CD8-positive, alpha-beta memory T cell (primary cell): Measurements from ENCODE around the gene LGR6. TPM values are rescaled to one million over a fixed set of nuclear protein-coding genes. Genes with fewer than 3 reads are reported as not detected.
"Not testable (repeated sequence)": the region's sequence is repeated elsewhere in the genome, so short reads cannot be mapped to it uniquely, and the experiment has no call there.

Source experiments
- CTCF ChIA-PET: fragments of 350-600 bp; sonication (Branson Sonifier 250); formaldehyde crosslinking; loops from one replicate; lab custom pipeline; 2021; ENCODE audit warnings: antibody characterized with exemption; lab: Charles Lee
- POLR2A ChIA-PET: fragments of 350-600 bp; sonication (Branson Sonifier 250); formaldehyde crosslinking; loops from one replicate; lab custom pipeline; 2021; ENCODE audit warnings: antibody characterized with exemption; lab: Charles Lee
- DNase-seq, 5 donors: peaks; one replicate each; pipeline versions ENCODE4 v3.0.0 to v3.0.0-alpha.2; 2020 to 2022; ENCODE audit warnings: mixed read lengths in 1 of 5
- H3K27ac ChIP-seq: one replicate; pipeline ENCODE4 v1.7.0; 2013; ENCODE audit warnings: low read depth, mild to moderate bottlenecking, low read length, moderate library complexity
- H3K27me3 ChIP-seq: 2 replicates; pipeline ENCODE4 v1.7.0; 2013; ENCODE audit warnings: low read length, mild to moderate bottlenecking; ENCODE audit not compliant: insufficient read depth, poor library complexity, severe bottlenecking
- H3K36me3 ChIP-seq: 2 replicates; pipeline ENCODE4 v1.7.0; 2013; ENCODE audit warnings: mild to moderate bottlenecking, low read length, moderate library complexity; ENCODE audit not compliant: insufficient read depth
- H3K4me1 ChIP-seq: 2 replicates; pipeline ENCODE4 v1.7.0; 2013; ENCODE audit warnings: mild to moderate bottlenecking, low read length, moderate library complexity; ENCODE audit not compliant: insufficient read depth
- H3K4me3 ChIP-seq: 2 replicates; pipeline ENCODE4 v1.7.0; 2013; ENCODE audit warnings: mild to moderate bottlenecking, low read length
- H3K9me3 ChIP-seq: 2 replicates; pipeline ENCODE4 v1.7.0; 2013; ENCODE audit warnings: mild to moderate bottlenecking, low read length
- H3K27ac Mint-ChIP-seq, 8 donors: one replicate each; pipeline ENCODE4 v1.8.0; 2020 to 2021; ENCODE audit warnings: mixed read lengths in 8 of 8, mild to moderate bottlenecking in 6 of 8, inconsistent platforms in 3 of 8, moderate library complexity in 3 of 8
- H3K27me3 Mint-ChIP-seq, 2 donors: one replicate each; pipeline ENCODE4 v1.8.0; 2020 to 2021; ENCODE audit warnings: mixed read lengths in 2 of 2, mild to moderate bottlenecking in 1 of 2, moderate library complexity in 1 of 2
- H3K36me3 Mint-ChIP-seq, 3 donors: one replicate each; pipeline ENCODE4 v1.8.0; 2020 to 2021; ENCODE audit warnings: mixed read lengths in 3 of 3, inconsistent platforms in 1 of 3, mild to moderate bottlenecking in 1 of 3
- H3K4me1 Mint-ChIP-seq, 3 donors: one replicate each; pipeline ENCODE4 v1.8.0; 2020 to 2021; ENCODE audit warnings: mixed read lengths in 3 of 3, inconsistent platforms in 1 of 3, mild to moderate bottlenecking in 1 of 3
- H3K4me3 Mint-ChIP-seq, 7 donors: one replicate each; pipeline ENCODE4 v1.8.0; 2020 to 2021; ENCODE audit warnings: mixed read lengths in 7 of 7, mild to moderate bottlenecking in 6 of 7, moderate library complexity in 4 of 7, inconsistent platforms in 2 of 7
- H3K9me3 Mint-ChIP-seq, 5 donors: one replicate each; pipeline ENCODE4 v1.8.0; 2020 to 2022; ENCODE audit warnings: mixed read lengths in 5 of 5, mild to moderate bottlenecking in 3 of 5, moderate library complexity in 2 of 5, inconsistent platforms in 1 of 5
- polyA plus RNA-seq: library from polyadenylated mRNA; unstranded; fragments of 300-500 nt; fragmentation: Illumina TruSeq; gene quantifications from one replicate; pipeline ENCODE4 v1.2.3, GENCODE V29; 2021
- total RNA-seq, 2 experiments: library from RNA; stranded (reverse); gene quantifications; one replicate each; pipeline ENCODE4 v1.2.3, GENCODE V29; 2021

Gene LGR6
- total and polyA plus RNA-seq, 3 experiments from 2014 or later: 0.40 to 3.1 (median 0.53) TPM

DNA sequence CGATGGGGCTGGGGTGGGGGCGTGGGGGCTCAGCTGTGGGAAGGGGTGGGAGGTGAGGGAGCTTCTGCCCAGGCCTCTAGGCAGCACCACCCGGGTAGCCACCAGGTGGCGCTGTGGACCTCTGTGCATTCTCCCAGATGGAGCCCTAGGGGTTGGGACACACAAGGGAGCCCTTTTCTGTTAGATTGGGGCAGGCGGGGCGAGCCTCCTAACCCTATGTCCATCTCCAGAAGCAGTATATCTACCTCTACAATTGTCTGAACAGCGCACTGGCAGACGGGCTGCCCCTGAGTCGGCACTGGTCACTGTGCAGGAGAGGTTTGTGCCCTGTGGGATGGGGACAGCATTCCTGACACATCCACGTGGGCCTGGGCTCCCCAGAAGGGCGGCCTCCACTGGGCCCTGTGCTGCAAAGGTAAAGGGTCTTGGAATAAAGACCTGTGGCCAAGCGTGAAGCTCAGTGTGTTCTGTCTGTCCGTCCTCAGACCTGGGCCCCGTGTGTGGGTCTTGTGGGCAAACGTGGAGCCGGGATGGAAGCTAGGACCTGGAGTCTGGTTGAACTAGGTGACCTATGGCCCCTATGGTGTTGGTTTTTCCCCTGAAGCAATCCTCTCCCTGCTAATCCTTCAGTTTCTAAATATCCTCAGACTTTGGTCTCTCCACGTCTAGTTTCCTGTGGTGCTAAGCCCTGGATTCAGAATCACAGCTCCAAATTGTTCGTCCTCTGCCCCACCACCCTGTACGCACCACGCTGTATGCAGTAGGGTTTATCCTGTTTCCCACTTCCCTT is 4.4 kb upstream of the LGR6 start:
- ChIA-PET POLR2A (no interaction called here), CTCF (interaction anchor here (0.7 to 3.1 kb wide), 24 partner anchors 9 to 530 kb away, joined by 3 to 21 read pairs (median 4); partner anchors contain the start of gene PTPN7)

DNA sequence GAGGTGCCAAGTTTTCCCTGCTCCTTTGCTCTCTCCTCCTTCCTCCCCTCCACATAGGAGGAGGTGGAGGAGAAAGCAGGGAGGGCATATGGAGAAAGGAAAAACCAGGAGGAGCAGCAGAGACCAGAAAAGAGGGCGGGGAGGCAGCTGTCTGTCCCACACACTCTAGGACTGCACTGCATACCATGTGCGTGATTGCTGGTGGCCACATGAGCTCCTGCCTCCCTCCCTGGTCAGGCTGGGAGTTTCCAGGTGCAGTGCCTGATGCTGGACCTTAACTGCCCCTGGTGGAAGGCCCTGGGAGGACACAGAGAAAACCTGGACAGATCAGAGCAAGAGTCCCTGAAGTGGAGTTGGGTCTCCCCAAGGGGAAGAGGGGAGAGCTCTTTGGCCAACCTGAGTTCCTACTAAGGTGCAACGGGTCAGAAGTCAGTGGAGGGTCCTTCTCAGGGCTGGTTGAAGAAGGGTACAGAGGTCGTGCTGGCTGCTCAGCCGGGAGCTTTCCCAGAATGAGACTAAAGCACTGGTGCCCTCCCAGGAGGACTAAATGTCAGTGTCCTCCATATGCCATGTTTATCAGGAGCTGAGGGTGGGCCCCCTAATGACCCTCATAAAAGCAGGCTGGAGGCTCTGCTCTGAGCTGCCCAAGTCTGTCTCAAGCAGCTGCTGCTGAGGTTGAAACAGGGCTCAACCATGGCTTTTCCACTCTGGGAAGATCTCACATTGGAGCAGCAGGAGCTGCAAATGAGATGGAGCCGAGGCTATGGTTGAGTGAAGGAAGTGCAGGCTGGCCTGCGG is 3.5 kb upstream of the LGR6 start:
- ChIA-PET CTCF (interaction anchor here (0.7 to 3.1 kb wide), 19 partner anchors 10 to 529 kb away, joined by 3 to 21 read pairs (median 4); partner anchors contain the start of gene PTPN7), POLR2A (no interaction called here)
- H3K4me3 ChIP-seq: no peak overlapping the region
- H3K27me3 ChIP-seq: peaks cover 13% of the 10 kb centered on the region
- H3K4me1 ChIP-seq: peaks cover 10% of the 10 kb centered on the region
- no peaks in the 10 kb centered on the region for H3K9me3 ChIP-seq
- no peak overlapping the region for H3K27ac ChIP-seq
- no peaks in the 10 kb centered on the region for H3K36me3 Mint-ChIP-seq
- H3K9me3 Mint-ChIP-seq: no peaks in the 10 kb centered on the region
- peaks cover 2 to 9% (median 4%) of the 10 kb centered on the region in 3 donors for H3K4me1 Mint-ChIP-seq
- DNase-seq: no peak
- H3K4me3 Mint-ChIP-seq: no peak overlapping the region
- no peak overlapping the region for H3K27ac Mint-ChIP-seq
- no peaks in the 10 kb centered on the region for H3K36me3 ChIP-seq
- peaks cover 11 to 28% of the 10 kb centered on the region in 2 donors for H3K27me3 Mint-ChIP-seq

More for the DNA sequence above, 4.4 kb upstream of the LGR6 start:
- H3K27ac Mint-ChIP-seq: peak overlapping the region in 1 of 8 donors; percentile 24
- H3K4me3 ChIP-seq: no peak overlapping the region
- H3K9me3 Mint-ChIP-seq: no peaks in the 10 kb centered on the region
- H3K9me3 ChIP-seq: no peaks in the 10 kb centered on the region
- peaks cover 4 to 20% of the 10 kb centered on the region in 2 donors for H3K27me3 Mint-ChIP-seq
- peaks cover 6 to 13% (median 9%) of the 10 kb centered on the region in 3 donors for H3K4me1 Mint-ChIP-seq
- DNase-seq: peak; percentile 60 to 85 (median 73)
- H3K4me3 Mint-ChIP-seq: no peak overlapping the region
- H3K27me3 ChIP-seq: peaks cover 13% of the 10 kb centered on the region
- no peaks in the 10 kb centered on the region for H3K36me3 Mint-ChIP-seq
- no peak overlapping the region for H3K27ac ChIP-seq
- peaks cover 18% of the 10 kb centered on the region for H3K4me1 ChIP-seq
- H3K36me3 ChIP-seq: no peaks in the 10 kb centered on the region

DNA sequence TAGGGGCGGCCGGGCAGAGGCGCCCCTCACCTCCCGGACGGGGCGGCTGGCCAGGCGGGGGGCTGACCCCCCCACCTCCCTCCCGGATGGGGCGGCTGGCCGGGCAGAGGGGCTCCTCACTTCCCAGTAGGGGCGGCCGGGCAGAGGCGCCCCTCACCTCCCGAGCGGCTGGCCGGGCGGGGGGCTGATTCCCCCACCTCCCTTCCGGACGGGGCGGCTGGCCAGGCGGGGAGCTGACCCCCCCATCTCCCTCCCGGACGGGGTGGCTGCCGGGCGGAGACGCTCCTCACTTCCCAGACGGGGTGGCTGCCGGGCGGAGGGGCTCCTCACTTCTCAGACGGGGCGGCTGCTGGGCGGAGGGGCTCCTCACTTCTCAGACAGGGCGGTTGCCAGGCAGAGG is 2.2 kb upstream of the LGR6 start:
- POLR2A ChIA-PET, H3K9me3 ChIP-seq, H3K4me3 ChIP-seq, H3K9me3 Mint-ChIP-seq, H3K36me3 Mint-ChIP-seq, H3K4me3 Mint-ChIP-seq, H3K36me3 ChIP-seq, H3K27ac Mint-ChIP-seq, DNase-seq, H3K27ac ChIP-seq: not testable (repeated sequence)
- Histone ChIP-seq H3K4me1 (peaks cover 10% of the 10 kb centered on the region), H3K27me3 (peaks cover 13% of the 10 kb centered on the region)
- H3K27me3 Mint-ChIP-seq: peaks cover 14 to 31% of the 10 kb centered on the region in 2 donors
- H3K4me1 Mint-ChIP-seq: peaks cover 4 to 13% (median 4%) of the 10 kb centered on the region in 3 donors
- CTCF ChIA-PET: interaction anchor here (2.9 kb wide), 1 partner anchor 117 kb away, joined by 14 read pairs; no protein-coding TSS in a partner anchor

DNA sequence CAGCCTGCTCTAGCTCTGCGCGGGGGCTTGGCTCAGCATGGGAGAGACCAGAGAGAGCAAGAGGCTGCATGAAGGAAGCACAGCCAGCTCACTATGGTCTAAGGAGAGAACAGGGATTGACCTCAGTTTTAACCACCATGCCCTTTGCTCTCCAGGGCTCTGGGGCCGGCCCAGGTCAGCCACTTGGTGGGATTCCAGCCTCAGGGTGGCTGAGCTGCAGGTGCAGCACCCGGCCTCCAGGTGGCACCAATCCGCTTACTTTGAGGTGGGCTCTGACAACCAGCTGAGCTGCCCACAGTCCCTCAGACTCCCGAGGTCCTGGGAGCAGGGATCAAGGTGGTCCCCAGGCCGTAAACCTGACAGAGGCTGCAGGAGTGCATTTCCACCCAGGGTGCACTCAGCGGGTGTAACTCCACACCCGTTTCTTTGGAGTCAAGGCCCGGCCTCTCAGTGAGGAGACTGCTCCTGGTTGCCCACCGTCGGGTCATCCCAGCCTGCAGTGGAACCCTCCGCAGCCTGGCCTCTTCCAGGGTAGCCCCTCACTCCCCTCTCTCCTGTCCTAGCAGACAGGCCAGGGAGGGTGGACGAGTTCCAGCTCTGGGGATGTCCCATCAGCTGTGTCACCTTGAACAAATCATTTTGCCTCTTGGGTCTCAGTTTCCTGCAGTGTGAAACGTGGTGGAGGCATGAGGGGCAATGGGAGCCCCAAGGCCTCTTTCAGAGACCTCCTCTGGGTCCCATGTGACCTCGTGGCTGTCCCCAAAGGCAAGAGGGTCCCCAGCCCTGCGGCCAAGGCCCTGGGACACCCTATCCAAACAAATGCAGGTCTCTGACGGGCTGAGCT is 607 bp upstream of the LGR6 start:
- Histone ChIP-seq H3K36me3 (no peaks in the 10 kb centered on the region), H3K4me1 (peaks cover 18% of the 10 kb centered on the region), H3K9me3 (no peaks in the 10 kb centered on the region), H3K4me3 (no peak overlapping the region), H3K27ac (no peak overlapping the region), H3K27me3 (peaks cover 13% of the 10 kb centered on the region)
- peaks cover 14 to 25% of the 10 kb centered on the region in 2 donors for H3K27me3 Mint-ChIP-seq
- H3K27ac Mint-ChIP-seq: peak overlapping the region in 1 of 8 donors; percentile 75
- CTCF ChIA-PET: interaction anchor here (0.7 to 4.7 kb wide), 30 partner anchors 8 to 533 kb away, joined by 3 to 64 read pairs (median 4); partner anchors contain the start of gene PTPN7
- H3K9me3 Mint-ChIP-seq: no peaks in the 10 kb centered on the region
- peak; percentile 38 to 69 (median 47) for DNase-seq
- no peaks in the 10 kb centered on the region for H3K36me3 Mint-ChIP-seq
- H3K4me3 Mint-ChIP-seq: peak overlapping the region in 3 of 7 donors; percentile 58 to 84 (median 63)
- POLR2A ChIA-PET: interaction anchor here (0.6 kb wide), 1 partner anchor 89 kb away, joined by 3 read pairs; no protein-coding TSS in a partner anchor
- peaks cover 19 to 29% (median 19%) of the 10 kb centered on the region in 3 donors for H3K4me1 Mint-ChIP-seq

DNA sequence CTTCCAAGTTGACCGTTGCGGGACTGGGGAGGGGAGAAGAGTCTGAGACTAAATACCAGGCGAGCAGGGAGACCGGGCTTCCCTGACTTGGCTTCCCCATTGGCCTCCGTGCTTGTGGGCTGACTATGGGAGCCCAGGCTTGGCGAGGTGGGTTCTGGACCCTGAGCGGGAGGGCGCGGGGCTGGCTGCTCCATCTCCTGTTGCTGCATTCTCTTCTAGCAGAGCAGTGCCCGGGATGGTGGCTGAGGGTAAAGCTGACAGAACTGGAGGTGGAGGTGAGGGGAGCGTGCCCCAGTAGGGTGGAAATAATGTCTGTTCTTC is 689 bp downstream of the LGR6 start:
- H3K27ac Mint-ChIP-seq: peak overlapping the region in 1 of 8 donors; percentile 82
- DNase-seq: no peak
- H3K9me3 Mint-ChIP-seq: no peaks in the 10 kb centered on the region
- Histone ChIP-seq H3K27me3 (peaks cover 13% of the 10 kb centered on the region), H3K9me3 (no peaks in the 10 kb centered on the region), H3K27ac (no peak overlapping the region), H3K4me3 (no peak overlapping the region), H3K36me3 (no peaks in the 10 kb centered on the region), H3K4me1 (peaks cover 29% of the 10 kb centered on the region)
- ChIA-PET POLR2A (no interaction called here), CTCF (interaction anchor here (2.6 to 4.7 kb wide), 3 partner anchors 114 to 526 kb away, joined by 14 to 64 read pairs (median 23); no protein-coding TSS in a partner anchor)
- H3K4me1 Mint-ChIP-seq: peaks cover 30 to 42% (median 32%) of the 10 kb centered on the region in 3 donors
- H3K36me3 Mint-ChIP-seq: no peaks in the 10 kb centered on the region
- H3K27me3 Mint-ChIP-seq: peaks cover 12 to 23% of the 10 kb centered on the region in 2 donors
- H3K4me3 Mint-ChIP-seq: peak overlapping the region in 4 of 7 donors; percentile 19 to 33 (median 22)

DNA sequence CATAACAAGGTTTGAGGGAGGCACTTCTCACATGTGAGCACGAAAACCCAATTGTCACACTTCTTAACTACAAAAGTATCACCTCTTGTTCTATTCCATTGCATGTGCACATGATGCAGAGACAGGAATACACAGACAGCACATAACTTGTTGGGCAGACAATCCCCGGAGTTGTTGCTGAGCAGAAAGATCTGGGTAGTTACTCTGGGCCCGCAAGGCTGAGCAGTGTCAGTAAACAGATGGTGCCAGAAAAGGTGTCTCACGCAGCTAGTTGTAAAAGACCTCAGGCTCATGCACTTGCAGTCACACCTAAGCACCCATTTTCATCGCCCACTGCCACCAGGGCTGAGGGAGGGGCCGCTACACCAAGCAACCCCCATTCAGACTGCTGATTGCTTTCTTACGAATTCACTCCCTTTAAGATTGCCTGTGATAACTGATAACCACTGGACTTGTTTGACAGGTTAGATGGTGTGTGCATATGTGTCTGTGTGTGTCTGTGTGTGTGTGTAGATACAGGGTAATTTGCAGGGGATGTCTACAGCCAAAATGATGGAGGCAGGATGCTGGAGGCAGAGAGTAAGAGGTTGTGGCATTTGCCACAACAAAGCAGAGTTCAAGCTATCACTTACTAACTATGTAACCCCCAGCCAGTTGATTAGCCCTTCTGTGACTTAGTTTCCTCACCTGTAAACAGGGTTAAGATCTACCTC is 4.2 kb downstream of the LGR6 start:
- peak overlapping the region; percentile 71 to 98 (median 84) for H3K27ac Mint-ChIP-seq
- H3K4me1 ChIP-seq: peaks cover 59% of the 10 kb centered on the region
- peak overlapping the region; percentile 18 to 89 (median 39) for H3K4me3 Mint-ChIP-seq
- no peak overlapping the region for H3K4me3 ChIP-seq
- ChIA-PET POLR2A (interaction anchor here (0.6 kb wide), 1 partner anchor 29 kb away, joined by 3 read pairs; no protein-coding TSS in a partner anchor), CTCF (no interaction called here)
- H3K27me3 Mint-ChIP-seq: peaks cover 12 to 19% of the 10 kb centered on the region in 2 donors
- H3K4me1 Mint-ChIP-seq: peaks cover 37 to 56% (median 42%) of the 10 kb centered on the region in 3 donors
- peak overlapping the region; percentile 27 for H3K27ac ChIP-seq
- peak in 4 of 5 donors; percentile 12 to 77 (median 58) for DNase-seq
- no peaks in the 10 kb centered on the region for H3K36me3 ChIP-seq
- H3K9me3 ChIP-seq: no peaks in the 10 kb centered on the region
- H3K27me3 ChIP-seq: peaks cover 8% of the 10 kb centered on the region
- no peaks in the 10 kb centered on the region for H3K36me3 Mint-ChIP-seq
- H3K9me3 Mint-ChIP-seq: no peaks in the 10 kb centered on the region

DNA sequence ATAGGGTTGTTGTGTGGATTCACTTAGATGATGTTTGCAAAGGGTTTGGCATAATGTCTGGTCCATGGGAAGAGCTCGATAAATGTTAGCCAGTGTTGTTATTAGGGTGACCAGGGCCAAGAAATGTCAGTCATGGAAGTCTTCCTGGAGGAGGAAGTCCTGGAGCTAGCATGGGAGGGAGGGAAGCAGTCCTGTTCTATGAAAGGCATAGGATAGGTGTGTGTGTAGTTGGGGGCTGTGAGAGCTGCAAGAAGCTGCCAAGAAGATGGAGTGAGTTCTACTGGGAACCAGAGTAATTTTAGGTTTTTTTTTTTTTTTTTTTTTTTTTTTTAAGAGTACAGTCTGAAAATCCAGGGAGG is 4.7 kb downstream of the LGR6 start:
- Mint-ChIP-seq H3K27me3 (peaks cover 12 to 19% of the 10 kb centered on the region in 2 donors), H3K27ac (peak overlapping the region in 7 of 8 donors; percentile 71 to 91 (median 82)), H3K4me3 (peak overlapping the region in 6 of 7 donors; percentile 1 to 47 (median 34)), H3K4me1 (peaks cover 37 to 57% (median 41%) of the 10 kb centered on the region in 3 donors), H3K36me3 (no peaks in the 10 kb centered on the region), H3K9me3 (no peaks in the 10 kb centered on the region)
- H3K4me3 ChIP-seq: no peak overlapping the region
- peaks cover 3% of the 10 kb centered on the region for H3K27me3 ChIP-seq
- H3K27ac ChIP-seq: peak overlapping the region; percentile 27
- CTCF ChIA-PET: no interaction called here
- POLR2A ChIA-PET: interaction anchor here (0.6 kb wide), 1 partner anchor 29 kb away, joined by 3 read pairs; no protein-coding TSS in a partner anchor
- H3K36me3 ChIP-seq: no peaks in the 10 kb centered on the region
- H3K4me1 ChIP-seq: peaks cover 59% of the 10 kb centered on the region
- DNase-seq: no peak
- H3K9me3 ChIP-seq: no peaks in the 10 kb centered on the region
